ENCODE data around the gene ANP32D.
"Not testable (repeated sequence)": the region's sequence is repeated elsewhere in the genome, so short reads cannot be mapped to it uniquely, and the experiment has no call there.

DNA sequence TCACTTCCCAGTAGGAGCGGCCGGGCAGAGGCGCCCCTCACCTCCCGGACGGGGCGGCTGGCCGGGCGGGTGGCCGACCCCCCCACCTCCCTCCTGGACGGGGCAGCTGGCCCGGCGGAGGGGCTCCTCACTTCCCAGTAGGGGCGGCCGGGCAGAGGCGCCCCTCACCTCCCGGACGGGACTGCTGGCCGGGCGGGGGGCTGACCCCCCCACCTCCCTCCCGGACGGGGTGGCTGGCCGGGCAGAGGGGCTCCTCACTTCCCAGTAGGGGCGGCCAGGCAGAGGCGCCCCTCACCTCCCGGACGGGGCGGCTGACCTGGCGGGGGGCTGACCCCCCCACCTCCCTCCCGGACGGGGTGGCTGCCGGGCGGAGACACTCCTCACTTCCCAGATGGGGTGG, 27.9 kb downstream of the ANP32D start:
- not testable (repeated sequence) for TF ChIP-seq GLIS3 (CRISPR knock-in tag; IDR thresholded peaks at IDR 0.05); ZNF565 (CRISPR knock-in tag; conservative IDR thresholded peaks at IDR 0.05; ENCODE audit: low read depth); ARNTL (CRISPR knock-in tag; IDR thresholded peaks at IDR 0.05; ENCODE audit: borderline replicate concordance, low read depth)

Data from SK-N-SH treated with all-trans-retinoic acid at 6 μM for 48 hours (cell line).